GM21576 (cell line): ENCODE results near the gene CD52.
A peak's percentile ranks its signal among the peaks of the same experiment; 100 is the strongest.

Experiments
- ATAC-seq: cut with Tn5 transposase; IDR thresholded peaks from one replicate; pipeline ENCODE4 v1.9.1; 2021; ENCODE audit warnings: mild to moderate bottlenecking, moderate library complexity; ENCODE audit not compliant: unreplicated experiment

The CD52 gene, protein sequence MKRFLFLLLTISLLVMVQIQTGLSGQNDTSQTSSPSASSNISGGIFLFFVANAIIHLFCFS

GRCh38 chr1:26317612-26318337 is at the start of gene CD52:
Gene CD52 (plus strand): TSS chr1:26317958. CDS start chr1:26318018, 60 bp downstream.
- peak; percentile 45 for ATAC-seq

DNA sequence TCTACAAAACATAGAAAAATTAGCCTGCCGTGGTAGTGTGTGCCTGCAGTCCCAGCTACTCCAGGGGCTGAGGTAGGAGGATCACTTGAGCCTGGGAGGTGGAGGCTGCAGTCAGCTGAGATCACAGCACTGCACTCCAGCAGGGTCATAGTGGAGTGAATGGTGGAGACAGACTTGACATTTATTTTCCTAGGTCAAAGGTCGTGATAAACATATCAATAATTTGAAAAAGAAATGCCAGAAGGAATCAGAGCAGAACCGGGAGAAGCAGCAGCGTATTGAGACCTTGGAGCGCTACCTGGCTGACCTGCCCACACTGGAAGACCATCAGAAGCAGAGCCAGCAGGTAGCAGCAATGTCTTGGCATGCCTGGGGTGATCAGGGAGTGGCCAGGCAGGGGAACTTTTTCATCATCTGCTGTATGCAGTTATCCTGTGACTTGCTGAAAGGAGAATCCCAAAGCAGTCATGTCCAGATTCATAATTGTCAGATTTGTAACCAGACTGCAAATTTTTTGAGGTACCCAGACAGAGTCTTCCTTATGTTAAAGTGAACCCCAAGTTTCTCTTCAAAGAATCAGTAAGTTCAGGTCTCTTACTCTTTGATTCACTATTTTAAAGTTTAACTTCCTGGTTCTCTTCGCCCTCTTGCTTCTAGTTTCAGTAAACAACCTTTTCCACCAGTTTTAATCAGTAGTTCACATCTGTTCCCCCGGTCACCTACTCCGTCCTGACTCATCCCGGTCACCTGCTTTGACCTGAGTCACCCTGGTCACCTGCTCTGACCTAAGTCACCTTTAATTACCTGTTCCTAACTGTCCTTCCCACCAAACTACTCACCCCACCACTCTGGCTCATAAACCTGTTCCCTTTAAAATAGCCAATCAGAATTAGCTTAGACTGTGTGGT is 49.2 kb upstream of the CD52 start:
- ATAC-seq: no peak

- no peak for ATAC-seq
These were observed 48.6 kb upstream of the CD52 start for GRCh38 chr1:26269198-26269550.

DNA sequence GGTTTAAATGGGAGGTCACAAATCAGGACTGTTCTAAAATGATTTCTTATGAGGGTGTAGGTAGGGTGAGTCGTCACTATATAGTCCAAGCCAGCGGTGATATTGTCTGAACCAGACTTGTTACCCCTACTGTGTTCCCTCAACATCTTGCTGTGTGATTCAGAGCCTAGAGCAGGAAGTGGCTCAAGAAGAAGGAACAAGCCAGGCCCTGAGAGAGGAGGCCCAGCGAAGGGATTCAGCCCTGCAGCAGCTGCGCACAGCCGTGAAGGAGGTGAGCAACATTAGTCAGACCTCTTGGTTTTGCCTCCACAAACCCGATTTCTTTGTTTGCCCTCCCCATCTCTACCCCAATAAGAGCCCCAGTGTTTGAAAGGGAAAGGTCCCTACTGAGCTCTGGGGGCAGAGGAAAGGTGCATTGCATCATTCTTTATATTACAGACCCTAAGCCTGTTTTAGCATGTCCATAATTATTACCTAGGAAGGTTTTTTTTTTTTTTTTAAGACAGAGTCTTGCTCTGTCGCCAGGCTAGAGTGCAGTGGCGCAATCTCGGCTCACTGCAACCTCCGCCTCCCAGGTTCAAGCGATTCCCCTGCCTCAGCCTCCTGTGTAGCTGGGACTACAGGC is 42.8 kb upstream of the CD52 start:
- no peak for ATAC-seq

DNA sequence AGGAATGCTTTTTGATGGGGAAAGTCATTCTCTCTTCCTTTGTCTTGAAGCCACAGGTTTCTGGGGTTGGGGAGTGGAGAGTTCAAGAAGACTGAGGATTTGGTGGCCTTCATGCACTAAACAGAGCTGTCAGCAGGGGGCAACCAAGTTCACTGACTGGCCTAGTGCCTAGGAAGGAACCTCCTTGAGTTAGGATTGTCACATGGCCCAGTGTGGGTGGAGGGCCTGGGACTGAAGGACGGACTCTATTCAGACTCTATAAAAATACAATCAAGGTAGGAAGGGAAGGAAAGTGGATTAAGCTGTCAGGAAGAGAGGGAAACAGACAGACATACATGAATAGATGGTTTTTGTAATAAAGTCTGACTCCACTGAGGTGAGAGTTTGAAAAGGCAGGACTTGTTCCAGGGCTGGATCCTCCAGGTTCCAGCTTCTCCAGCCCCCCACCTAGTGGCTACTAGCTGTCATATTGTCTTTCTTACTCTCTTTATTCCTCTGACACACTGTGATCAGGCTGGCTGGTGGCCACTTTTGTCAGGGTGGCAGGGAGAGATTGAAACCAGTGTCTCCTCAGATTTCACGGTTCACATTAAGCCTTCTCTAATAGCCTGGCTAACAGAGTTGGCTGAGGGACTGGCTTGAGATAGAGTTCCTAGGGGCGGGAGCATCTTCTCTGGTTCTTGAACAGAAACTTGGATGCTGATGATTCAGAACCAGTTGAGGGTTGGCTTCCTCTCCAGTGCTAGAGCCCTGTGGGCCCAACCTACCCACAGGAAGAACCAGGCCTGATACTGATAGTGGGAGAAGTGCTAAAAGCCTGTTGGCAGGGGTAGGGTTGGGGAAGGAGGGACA is 42.0 kb upstream of the CD52 start:
- ATAC-seq: no peak

GRCh38 chr1:26276432-26276838 is 41.3 kb upstream of the CD52 start:
- ATAC-seq: no peak

- ATAC-seq: no peak
These were observed 40.5 kb upstream of the CD52 start for GRCh38 chr1:26277261-26277661.

- ATAC-seq: no peak
These were observed 40.0 kb upstream of the CD52 start for GRCh38 chr1:26277719-26278118.

GRCh38 chr1:26278303-26278702 is 39.5 kb upstream of the CD52 start:
- no peak for ATAC-seq

DNA sequence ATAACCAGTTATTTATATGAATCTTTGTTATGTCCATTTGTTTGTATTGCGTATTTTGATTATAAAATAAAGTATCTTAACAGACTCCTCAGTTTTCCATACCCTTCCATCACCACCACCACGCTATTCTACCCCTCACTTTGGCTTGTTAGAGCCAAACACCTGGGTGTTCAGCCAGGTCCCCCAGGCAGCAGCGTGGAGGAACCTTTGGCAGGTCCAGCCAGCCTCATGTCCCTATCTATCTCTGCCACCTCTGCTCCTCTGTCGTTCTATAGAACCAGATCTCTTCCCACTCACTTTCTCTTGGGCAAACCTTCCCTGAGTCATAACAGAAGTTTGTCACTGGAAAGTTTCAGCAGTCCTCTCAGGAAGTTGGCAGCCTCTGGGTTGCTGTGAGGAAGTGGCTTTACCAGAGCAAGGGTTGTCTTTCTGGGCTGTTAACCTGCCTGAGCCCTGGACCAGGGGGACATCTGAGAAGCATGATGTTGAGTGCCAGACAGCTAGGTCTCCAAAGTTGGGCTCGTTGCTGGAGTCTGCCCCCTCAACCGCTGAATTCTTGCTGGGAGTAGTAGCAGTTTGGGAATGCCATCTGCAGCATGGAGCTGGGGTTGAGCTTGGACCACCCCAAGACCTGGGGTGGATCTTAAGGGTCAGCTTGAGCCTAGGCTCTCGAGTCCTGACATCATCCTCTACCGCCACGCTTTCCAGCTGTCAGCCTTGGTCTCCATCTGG is 38.9 kb upstream of the CD52 start:
- ATAC-seq: no peak

GRCh38 chr1:26279456-26280332 is 38.1 kb upstream of the CD52 start, which contains the start of gene SH3BGRL3:
Gene SH3BGRL3 (plus strand): TSS chr1:26280086. CDS start chr1:26280156, 70 bp downstream.
- ATAC-seq: peak; percentile 48

DNA sequence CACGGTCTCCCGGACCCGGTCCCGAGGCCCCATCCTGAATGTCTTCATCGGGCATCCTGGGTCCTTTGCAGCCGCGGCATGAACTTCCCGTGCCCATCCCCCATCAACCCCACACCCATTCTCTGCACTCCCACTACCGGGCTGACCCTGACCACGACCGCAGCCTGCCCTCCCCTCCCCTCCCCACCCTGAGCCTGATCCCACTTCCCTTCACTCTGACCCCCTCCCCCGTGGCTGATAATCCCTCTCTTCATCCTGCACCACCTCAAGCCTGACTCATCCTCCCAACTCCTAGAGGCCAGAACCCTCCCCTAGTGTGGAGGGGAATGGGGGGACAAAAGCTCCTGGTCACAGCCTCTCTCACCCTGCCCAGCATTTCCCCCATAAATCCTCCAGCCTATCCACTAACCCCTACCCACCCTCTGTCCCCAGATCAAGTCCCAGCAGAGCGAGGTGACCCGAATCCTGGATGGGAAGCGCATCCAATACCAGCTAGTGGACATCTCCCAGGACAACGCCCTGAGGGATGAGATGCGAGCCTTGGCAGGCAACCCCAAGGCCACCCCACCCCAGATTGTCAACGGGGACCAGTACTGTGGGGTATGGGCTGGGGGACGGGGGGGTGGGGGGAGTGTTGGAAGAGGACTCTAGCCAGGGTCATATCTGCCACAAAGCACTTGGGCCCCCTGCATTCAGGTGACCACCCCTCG is 37.3 kb upstream of the CD52 start:
- no peak for ATAC-seq

GRCh38 chr1:26281091-26281958 is 36.4 kb upstream of the CD52 start:
- ATAC-seq: no peak

DNA sequence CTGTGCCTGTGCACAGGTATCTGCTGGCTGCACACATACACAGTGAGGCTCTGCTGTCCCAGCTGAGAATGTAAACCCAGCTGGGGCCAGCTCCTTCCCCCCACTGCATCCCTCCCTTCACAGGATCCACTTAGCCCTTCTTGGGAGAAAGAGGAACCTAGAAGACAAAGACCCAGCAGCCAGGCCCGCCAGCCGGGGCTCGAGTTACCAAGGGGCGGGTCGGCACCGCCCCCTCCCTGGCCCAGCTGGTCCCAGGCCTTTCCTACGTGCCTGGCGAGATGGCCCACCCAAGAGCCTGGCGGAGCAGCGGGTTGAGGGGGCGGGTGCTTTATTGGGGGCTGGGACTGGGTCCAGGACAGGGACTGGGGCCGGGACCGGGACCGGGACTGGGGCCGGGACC is 35.8 kb upstream of the CD52 start:
- no peak for ATAC-seq

DNA sequence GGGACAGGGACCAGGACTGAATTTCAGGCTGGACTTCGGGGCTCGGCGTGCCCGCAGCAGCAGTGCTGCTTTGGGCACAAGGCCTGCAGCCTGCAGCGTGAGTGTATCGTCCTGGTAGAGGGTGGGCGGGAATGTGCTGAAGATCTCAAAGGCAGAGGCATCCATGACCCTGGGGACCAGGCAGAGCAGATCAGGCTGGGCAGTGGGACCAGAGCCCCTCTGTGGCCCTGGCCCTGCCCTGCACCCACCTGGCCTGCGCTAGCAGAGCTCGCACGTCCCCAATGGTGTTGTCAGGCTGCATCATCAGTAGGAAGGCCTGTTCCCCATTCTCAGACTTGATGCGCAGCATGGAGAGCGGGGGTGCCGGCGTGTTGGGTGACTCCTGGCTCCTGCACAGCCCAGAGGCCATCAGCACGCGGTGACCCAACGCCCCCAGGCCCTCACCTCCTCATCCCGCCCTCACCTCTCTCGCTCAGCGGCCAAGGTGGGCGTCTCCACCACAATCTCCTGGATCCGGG is 35.3 kb upstream of the CD52 start:
- no peak for ATAC-seq

DNA sequence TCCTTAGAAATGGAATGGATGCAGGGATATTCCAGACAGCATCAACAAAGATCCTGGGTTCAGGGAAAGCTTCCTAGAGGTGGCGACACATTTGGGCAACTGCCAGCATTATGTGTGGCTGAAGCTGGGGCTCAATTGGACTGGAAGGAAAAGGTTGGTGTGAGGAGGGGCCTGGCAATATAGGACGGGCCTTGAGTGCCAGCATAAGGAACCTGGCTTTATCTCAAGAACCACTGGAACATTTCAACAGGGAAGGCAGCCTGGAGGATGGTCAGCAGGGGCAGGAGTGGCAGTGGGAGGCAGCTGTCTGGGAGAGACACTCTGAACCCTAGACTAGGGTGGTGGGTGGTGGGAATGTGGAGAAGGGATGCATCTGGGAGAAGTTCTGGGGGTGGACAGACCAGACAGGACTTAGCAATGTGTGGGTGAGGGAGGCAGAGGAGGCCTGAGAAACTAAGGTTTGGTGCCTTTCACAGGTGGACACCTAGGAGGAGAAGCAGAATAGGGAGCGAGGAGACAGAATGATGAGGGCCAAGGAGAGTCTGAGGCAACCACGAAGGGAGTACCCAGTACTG is 34.4 kb upstream of the CD52 start:
- no peak for ATAC-seq
